Heart right ventricle (tissue), 16 donors: Measurements from ENCODE around the gene TTLL11. TPM values are rescaled to one million over a fixed set of nuclear protein-coding genes. Genes with fewer than 3 reads are reported as not detected.
A peak's percentile ranks its signal among the peaks of the same experiment; 100 is the strongest.

ENCODE experiments used
- ATAC-seq, 8 donors: fragments of 200-7000 bp; cut with Tn5 transposase; one replicate each; pipeline ENCODE4 v1.9.1; 2020; ENCODE audit warnings: mild to moderate bottlenecking in 8 of 8, moderate library complexity in 8 of 8, moderate number of reproducible peaks in 1 of 8
- DNase-seq, 2 donors: peaks; one replicate each; pipeline ENCODE4 v3.0.0-alpha.2; 2020
- H3K27ac ChIP-seq, 10 donors: fragments of 200-600 bp; sonication (generic) in 2 of 10; one replicate each; pipeline versions ENCODE4 v1.5.0 to v1.8.0; 2020 to 2022; ENCODE audit warnings: mild to moderate bottlenecking in 3 of 10
- H3K27me3 ChIP-seq, 7 donors: fragments of 200-600 bp; one replicate each; pipeline ENCODE4 v1.8.0; 2021 to 2022; ENCODE audit warnings: mild to moderate bottlenecking in 2 of 7
- H3K36me3 ChIP-seq, 9 donors: fragments of 200-600 bp; sonication (generic) in 1 of 9; one replicate each; pipeline versions ENCODE4 v1.5.0 to v1.8.0; 2020 to 2022; ENCODE audit warnings: mild to moderate bottlenecking in 2 of 9
- H3K4me1 ChIP-seq, 9 donors: fragments of 200-600 bp; sonication (generic) in 1 of 9; one replicate each; pipeline versions ENCODE4 v1.5.0 to v1.8.0; 2020 to 2022; ENCODE audit warnings: mild to moderate bottlenecking in 4 of 9
- H3K4me3 ChIP-seq, 10 donors: fragments of 200-600 bp; sonication (generic) in 2 of 10; one replicate each; pipeline versions ENCODE4 v1.5.0 to v1.8.0; 2020 to 2022; ENCODE audit warnings: mild to moderate bottlenecking in 7 of 10, moderate library complexity in 2 of 10
- H3K9me3 ChIP-seq, 11 donors: fragments of 200-600 bp in 10 of 11; sonication (generic) in 2 of 11; one replicate each; pipeline versions ENCODE4 v1.5.0 to v1.8.0; 2013 to 2022; ENCODE audit warnings: mild to moderate bottlenecking in 2 of 11, control low read depth in 1 of 11, moderate library complexity in 1 of 11
- WGBS, 2 donors: extraction: QIAGEN DNeasy Blood & Tissue Kit; methylation state at CpG; one replicate each; pipeline ENCODE4 v1.1.7; 2013; ENCODE audit warnings: inconsistent platforms in 1 of 2; 5-methylcytosine and 5-hydroxymethylcytosine counted together
- intact Hi-C, 10 donors: fragments of 100-400 bp; cut with DNase I; formaldehyde crosslinking; loops; one replicate each; pipeline versions ENCODE4 v1.11.1 to v1.14.2; 2022
- polyA plus RNA-seq, 2 donors: library from polyadenylated mRNA; stranded (reverse); fragments of 200-250 nt; gene quantifications; one replicate each; pipeline ENCODE4 v1.2.3, GENCODE V29; 2013
- total RNA-seq, 10 donors: library from RNA; stranded (reverse); fragmentation: NEBNext Ultra II Directional in 3 of 10; extraction: Animal tissue kit (Norgen Biotek cat#: 25700) in 3 of 10; gene quantifications; one replicate each; pipeline versions ENCODE4 v1.2.1 to v1.2.4, GENCODE V29; 2021 to 2023
- TF ChIP-seq, protein P1 (sequence below), 9 donors: fragments of 200-600 bp; sonication (generic) in 2 of 9; IDR thresholded peaks; one replicate each; pipeline versions ENCODE4 v1.5.0 to v1.8.0; 2021 to 2022; ENCODE audit warnings: antibody characterized with exemption in 9 of 9, mild to moderate bottlenecking in 5 of 9, moderate library complexity in 1 of 9
- donor health status: Arrhythmogenic right ventricular cardiomyopathy.
- donor health status: ischemic (EF 13 %, LVEDD 7.1; RV severe dilation, severe dysfunction).
- donor health status: healthy with polysubstance abuse.
- donor health status: DM: no; HTN: yes; CAD: no.
- donor health status: DM: no; HTN: no; CAD: no.
- donor health status: ischemic (EF 25% LVEDD 6.9; RV normal size, moderate dysfunction).
- donor health status: ischemic (EF 25% LVEDD 5.7; RV mildly dilated, moderate dysfunction).
- donor health status: healthy.
- donor health status: DM: yes; HTN: yes; CAD: no.
- donor health status: Ischemic cardiomyopathy.
- donor health status: ischemic (EF 35%, LVEDD 5.7; RV mildly dilated, moderate dysfunction).
- donor health status: nonischemic (EF 11% LVEDD 7.7; RV severe dilation, severe dysfunction).
- donor health status: DM: yes; HTN: yes; CAD: no.
- donor health status: PGD.
- donor health status: ischemic (EF 29% LVEDD 5.4; RV normal size, mild dysfunction).
- donor health status: nonischemic (EF 23%, LVEDD 6.1; RV moderate dilation, normal function).

Gene TTLL11
- total and polyA plus RNA-seq, 12 donors, result 2.6 to 8.7 (median 5.8) TPM

DNA sequence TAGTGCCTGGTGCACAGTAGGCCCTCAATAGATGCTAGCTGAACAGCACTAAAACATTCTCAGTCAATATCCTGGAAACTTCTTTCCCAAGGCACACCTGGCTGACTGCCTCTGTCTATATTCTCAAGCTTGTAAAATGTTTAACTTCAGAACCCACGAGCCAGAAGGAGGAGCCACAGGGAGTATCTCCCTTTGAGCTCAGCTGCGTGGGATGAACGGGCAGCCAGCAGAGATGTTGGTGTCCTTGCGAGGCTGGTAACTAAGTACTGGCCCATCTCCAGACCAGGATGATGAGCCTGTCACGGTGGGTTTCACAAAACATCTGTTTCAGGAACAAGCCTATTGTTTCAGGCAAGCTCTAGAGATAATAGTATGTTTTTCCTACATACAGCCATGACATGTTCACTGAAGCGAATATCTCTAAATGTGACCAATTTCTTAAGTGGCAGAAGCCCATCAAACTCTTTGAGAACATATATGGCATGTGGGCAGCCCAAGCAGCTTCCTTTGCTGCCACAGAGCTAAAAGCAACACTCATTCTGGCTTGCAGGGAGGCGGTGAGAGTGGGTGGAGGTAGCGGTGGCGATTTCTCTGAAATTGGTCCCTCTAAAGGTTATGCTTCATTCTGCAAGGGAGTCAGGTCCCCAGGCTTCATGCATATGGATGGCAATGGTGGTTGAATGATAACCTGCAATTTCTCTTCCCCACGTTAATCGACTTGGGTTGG is 206.2 kb downstream of the TTLL11 start:
- TF ChIP-seq, protein P1, sequence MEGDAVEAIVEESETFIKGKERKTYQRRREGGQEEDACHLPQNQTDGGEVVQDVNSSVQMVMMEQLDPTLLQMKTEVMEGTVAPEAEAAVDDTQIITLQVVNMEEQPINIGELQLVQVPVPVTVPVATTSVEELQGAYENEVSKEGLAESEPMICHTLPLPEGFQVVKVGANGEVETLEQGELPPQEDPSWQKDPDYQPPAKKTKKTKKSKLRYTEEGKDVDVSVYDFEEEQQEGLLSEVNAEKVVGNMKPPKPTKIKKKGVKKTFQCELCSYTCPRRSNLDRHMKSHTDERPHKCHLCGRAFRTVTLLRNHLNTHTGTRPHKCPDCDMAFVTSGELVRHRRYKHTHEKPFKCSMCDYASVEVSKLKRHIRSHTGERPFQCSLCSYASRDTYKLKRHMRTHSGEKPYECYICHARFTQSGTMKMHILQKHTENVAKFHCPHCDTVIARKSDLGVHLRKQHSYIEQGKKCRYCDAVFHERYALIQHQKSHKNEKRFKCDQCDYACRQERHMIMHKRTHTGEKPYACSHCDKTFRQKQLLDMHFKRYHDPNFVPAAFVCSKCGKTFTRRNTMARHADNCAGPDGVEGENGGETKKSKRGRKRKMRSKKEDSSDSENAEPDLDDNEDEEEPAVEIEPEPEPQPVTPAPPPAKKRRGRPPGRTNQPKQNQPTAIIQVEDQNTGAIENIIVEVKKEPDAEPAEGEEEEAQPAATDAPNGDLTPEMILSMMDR (IDR thresholded peaks at IDR 0.05), result no peak
- Histone ChIP-seq H3K36me3 (no peaks in the 10 kb centered on the region), H3K9me3 (no peaks in the 10 kb centered on the region), H3K4me1 (peaks cover 0 to 28% (median 6%) of the 10 kb centered on the region in 9 donors), H3K4me3 (no peak overlapping the region), H3K27ac (peak overlapping the region in 1 of 10 donors; percentile 69), H3K27me3 (no peaks in the 10 kb centered on the region)
- WGBS, 2 donors, result 93% methylated on average over 11 of the region's 11 CpGs
- DNase-seq, result no peak
- intact Hi-C loops, result loop anchor here in 1 of 10 donors (10.0 kb wide), 2 partner anchors 48 to 62 kb away; no protein-coding TSS in a partner anchor
- ATAC-seq, result no peak

DNA sequence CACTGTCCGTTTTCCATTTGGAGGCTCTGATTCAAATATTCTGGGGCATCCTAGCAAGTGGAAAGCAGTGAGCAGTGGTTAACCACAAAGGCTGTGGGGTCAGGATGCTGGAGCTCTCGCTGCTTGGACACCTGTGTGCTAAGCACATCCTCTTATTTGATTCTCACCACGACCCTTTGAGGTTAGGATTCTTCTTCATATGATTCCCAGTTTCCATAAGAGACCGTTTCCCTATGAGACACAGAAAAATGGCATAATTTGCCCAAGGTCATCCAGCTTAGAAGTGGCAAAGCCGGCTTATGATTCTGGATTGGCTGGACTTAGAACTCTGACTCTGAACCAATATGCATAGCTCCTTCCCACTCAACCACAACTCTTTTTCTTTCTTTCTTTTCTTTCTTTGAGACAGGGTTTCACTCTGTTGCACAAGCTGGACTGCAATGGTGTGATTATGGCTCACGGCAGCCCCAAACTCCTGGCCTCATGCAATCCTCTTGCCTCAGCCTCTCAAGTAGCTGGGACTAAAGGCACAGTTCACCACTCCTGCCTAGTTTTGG is 207.7 kb downstream of the TTLL11 start:
- intact Hi-C loops, result loop anchor here in 1 of 10 donors (10.0 kb wide), 2 partner anchors 49 to 61 kb away; no protein-coding TSS in a partner anchor
- H3K4me1 ChIP-seq, result peaks cover 0 to 28% (median 6%) of the 10 kb centered on the region in 9 donors
- no peak for ATAC-seq

DNA sequence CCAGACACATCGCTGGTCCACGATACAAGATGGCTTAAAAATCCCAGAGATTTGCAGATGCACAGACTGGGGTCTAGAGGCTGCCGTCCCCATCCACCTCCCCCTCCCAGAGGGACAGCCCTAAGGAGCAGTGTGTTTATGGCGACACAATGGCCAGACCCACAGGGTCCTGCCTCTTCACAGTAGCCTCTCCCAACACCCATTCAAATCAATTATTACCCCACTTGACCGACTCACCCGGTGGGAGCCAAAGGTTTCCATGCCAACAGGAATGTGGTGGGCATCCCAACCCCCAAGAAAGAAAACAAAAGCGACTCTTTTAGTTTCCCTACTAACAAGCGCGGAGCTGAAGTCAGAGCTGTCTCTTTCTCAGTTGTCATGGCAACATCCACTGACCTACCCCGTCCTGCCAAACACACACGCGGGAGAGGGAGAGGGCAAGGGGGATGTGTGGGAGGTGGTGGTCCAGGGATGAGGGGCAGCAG is 209.0 kb downstream of the TTLL11 start:
- H3K4me3 ChIP-seq, result no peak overlapping the region
- ATAC-seq (peak in 1 of 8 donors; percentile 39), DNase-seq (no peak)
- no peaks in the 10 kb centered on the region for H3K27me3 ChIP-seq
- H3K36me3 ChIP-seq, result no peaks in the 10 kb centered on the region
- intact Hi-C loops, result loop anchor here in 1 of 10 donors (10.0 kb wide), 2 partner anchors 51 to 59 kb away; no protein-coding TSS in a partner anchor
- H3K9me3 ChIP-seq, result no peaks in the 10 kb centered on the region
- H3K27ac ChIP-seq, result no peak overlapping the region
- TF ChIP-seq, protein P1 (IDR thresholded peaks at IDR 0.05), result no peak
- peaks cover 0 to 28% (median 6%) of the 10 kb centered on the region in 9 donors for H3K4me1 ChIP-seq
- WGBS, 2 donors, result 70% methylated on average over 12 of the region's 12 CpGs

More for the DNA sequence above, 207.7 kb downstream of the TTLL11 start:
- 87 to 93% methylated on average over 6 of the region's 6 CpGs for WGBS, 2 donors
- H3K4me3 ChIP-seq, result no peak overlapping the region
- DNase-seq, result no peak
- no peaks in the 10 kb centered on the region for H3K9me3 ChIP-seq
- TF ChIP-seq, protein P1 (IDR thresholded peaks at IDR 0.05), result no peak
- H3K27ac ChIP-seq, result peak overlapping the region in 1 of 10 donors; percentile 69
- H3K27me3 ChIP-seq, result no peaks in the 10 kb centered on the region
- no peaks in the 10 kb centered on the region for H3K36me3 ChIP-seq

DNA sequence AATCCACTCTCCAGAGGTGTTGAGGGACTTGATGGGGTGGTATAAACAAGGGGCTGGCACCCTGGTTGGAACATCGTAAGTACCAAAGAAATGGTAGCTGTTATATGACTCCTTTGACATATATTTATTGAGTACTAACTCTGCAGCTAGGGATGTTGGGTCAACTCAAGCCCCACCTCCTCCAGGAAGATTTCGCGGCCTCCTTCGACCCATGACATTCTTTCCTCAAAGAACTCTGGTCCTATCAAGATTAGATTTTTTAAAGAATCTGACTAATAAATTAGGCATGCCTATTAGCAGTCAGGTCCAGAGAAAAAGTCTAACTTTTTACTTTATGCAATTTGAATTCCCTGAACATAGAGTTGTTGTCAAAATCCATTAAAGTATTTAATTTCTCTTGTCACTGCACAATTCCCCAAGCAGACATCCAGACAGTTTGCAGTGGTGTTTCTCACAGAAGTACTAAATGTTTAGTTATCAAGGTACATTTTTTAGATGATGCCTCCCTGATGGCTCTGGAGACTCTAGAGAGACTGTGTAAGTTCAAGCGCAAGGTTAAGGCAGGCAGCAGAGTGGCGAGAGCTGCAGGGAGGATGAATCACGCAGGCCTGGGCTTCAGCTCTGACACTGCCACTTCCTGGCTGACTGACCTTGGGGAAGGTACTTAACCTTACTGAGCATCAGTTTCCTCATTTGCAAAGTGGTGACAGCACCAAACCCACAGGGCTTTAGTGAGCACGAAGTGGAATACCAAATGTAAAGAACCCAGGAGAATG is 209.6 kb downstream of the TTLL11 start:
- Histone ChIP-seq H3K4me1 (peaks cover 0 to 23% (median 6%) of the 10 kb centered on the region in 9 donors), H3K27me3 (no peaks in the 10 kb centered on the region), H3K9me3 (no peaks in the 10 kb centered on the region), H3K27ac (no peak overlapping the region), H3K4me3 (no peak overlapping the region), H3K36me3 (no peaks in the 10 kb centered on the region)
- intact Hi-C loops, result loop anchor here in 1 of 10 donors (10.0 kb wide), 2 partner anchors 51 to 59 kb away; no protein-coding TSS in a partner anchor
- DNase-seq (no peak), ATAC-seq (no peak)
- TF ChIP-seq, protein P1 (IDR thresholded peaks at IDR 0.05), result no peak
- 87% methylated on average over 8 of the region's 8 CpGs for WGBS, 2 donors
